AG10803 (cell line): Measurements from ENCODE around the gene PDCD7.

Source experiments
- DNase-seq: peaks from one replicate; pipeline ENCODE4 v3.0.0; 2010; ENCODE audit warnings: low read depth
- H3K4me3 ChIP-seq: 2 replicates; pipeline ENCODE4 v1.5.1; 2011; ENCODE audit warnings: mild to moderate bottlenecking, low read length, control low read depth
- TF ChIP-seq, protein P1 (sequence below): conservative IDR thresholded peaks from 2 replicates; pipeline ENCODE4 v1.5.1; 2011; ENCODE audit warnings: mild to moderate bottlenecking, low read length, control low read depth, inconsistent platforms

Gene PDCD7

DNA sequence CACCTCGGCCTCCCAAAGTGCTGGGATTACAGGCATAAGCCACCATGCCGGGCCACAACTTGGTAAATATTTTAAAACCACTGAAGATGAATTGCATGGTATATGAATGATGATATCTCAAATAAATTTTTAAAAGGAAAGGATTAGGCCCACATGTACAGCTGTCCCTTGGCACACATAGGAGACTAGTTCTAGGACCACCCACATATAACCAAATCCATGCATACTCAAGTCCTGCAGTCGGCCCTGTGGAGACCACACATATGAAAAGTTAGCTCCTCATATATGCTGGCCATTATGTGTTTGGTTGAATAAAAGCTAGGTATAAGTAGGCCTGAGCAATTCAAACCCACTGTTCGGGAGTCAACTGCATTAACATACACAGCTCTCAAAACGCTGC, 40.9 kb upstream of the PDCD7 start:
- H3K4me3 ChIP-seq = no peak overlapping the region
- no peak for DNase-seq
- TF ChIP-seq, protein P1, sequence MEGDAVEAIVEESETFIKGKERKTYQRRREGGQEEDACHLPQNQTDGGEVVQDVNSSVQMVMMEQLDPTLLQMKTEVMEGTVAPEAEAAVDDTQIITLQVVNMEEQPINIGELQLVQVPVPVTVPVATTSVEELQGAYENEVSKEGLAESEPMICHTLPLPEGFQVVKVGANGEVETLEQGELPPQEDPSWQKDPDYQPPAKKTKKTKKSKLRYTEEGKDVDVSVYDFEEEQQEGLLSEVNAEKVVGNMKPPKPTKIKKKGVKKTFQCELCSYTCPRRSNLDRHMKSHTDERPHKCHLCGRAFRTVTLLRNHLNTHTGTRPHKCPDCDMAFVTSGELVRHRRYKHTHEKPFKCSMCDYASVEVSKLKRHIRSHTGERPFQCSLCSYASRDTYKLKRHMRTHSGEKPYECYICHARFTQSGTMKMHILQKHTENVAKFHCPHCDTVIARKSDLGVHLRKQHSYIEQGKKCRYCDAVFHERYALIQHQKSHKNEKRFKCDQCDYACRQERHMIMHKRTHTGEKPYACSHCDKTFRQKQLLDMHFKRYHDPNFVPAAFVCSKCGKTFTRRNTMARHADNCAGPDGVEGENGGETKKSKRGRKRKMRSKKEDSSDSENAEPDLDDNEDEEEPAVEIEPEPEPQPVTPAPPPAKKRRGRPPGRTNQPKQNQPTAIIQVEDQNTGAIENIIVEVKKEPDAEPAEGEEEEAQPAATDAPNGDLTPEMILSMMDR = no peak

DNA sequence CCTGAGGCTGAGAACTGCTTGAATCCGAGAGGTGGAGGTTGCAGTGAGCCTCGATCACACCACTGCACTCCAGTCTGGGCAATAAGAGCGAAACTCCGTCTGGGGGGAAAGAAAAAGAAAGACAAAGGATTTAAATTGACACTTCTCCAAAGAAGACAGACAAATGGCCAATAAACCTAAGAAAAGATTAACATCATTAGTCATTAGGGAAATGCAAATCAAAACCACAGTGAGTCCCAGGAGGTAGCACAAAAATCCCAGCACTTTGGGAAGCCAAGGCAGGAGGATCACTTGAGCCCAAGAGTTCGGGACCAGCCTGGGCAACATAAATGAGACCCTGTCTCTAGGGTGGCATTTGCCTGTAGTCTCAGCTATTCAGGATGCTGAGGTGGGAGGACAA, 38.9 kb upstream of the PDCD7 start:
- H3K4me3 ChIP-seq = no peak overlapping the region
- DNase-seq = no peak
- TF ChIP-seq, protein P1 = no peak

DNA sequence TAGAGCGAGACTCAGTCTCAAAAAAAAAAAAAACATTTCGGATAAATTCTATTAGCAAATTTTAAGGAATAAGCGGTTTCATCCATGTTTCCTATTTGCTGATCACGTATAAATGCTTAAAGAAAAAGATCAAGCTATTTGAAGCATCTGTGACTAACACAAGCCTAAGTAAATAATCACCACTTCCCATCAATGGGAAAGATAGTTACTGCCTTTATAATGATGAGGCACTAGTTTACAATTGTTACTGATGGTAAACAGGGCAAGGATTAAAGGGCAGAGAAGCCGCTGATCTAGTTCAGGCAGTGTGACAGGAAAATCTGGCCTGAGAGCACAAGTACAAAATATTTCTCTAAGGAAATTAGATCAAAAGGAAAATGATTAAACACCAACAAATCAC, 37.8 kb upstream of the PDCD7 start:
- TF ChIP-seq, protein P1 = no peak
- no peak for DNase-seq
- no peak overlapping the region for H3K4me3 ChIP-seq

DNA sequence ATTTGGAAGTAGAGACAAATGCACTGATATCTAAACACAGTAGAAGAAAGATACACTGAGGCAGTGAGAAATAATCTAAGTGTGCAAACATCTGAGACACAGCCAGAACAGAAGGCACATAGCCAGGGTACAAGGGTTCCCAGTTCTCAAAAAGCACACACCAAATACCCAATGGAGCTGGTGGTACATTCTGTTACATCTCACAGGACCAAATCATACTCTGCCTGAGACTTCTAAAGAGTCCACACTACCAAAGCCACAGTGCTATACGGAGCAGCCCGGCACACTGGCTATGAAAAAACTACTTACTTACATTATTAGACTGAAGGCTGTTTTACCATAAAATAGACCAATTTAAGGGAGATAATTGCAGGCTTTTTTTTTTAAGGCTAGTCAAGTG, 32.3 kb upstream of the PDCD7 start:
- TF ChIP-seq, protein P1 = no peak
- H3K4me3 ChIP-seq = no peak overlapping the region
- no peak for DNase-seq

DNA sequence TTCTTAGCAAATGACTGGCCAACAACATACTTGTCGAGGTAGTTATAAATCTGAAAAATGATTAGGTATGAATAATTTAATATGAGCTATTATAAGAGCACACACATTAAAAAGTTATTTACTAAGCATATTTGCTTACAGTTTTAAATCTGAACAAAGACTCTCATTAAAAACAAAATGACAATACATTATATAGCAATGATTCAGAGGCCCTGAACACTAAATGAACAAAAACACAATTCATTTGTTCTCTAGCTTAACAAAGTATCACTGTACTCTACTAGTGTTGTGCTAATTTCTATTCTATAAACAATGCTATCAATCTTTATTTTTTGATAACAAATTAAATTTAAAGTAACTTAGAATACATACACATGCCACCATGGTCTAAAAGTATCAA, 30.5 kb upstream of the PDCD7 start:
- no peak overlapping the region for H3K4me3 ChIP-seq
- DNase-seq = no peak
- TF ChIP-seq, protein P1 = no peak

DNA sequence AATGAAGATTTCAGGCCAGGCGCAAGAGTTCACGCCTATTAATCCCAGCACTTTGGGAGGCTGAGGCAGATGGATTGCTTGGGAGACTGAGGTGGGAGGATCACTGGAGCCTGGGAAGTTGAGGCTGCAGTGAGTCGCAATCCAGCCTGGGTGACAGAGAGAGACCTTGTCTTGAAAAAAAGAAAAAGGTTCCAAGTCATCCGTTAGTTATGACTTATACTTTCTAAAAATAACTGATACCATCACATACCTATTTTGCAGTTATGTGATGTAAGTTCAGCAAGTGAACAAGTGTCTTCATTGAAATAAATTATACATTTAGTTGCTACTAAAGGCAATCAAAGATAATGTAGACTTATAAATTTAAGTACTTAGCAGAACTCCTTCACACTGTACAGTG, 29.4 kb upstream of the PDCD7 start:
- DNase-seq = no peak
- TF ChIP-seq, protein P1 = no peak
- H3K4me3 ChIP-seq = no peak overlapping the region

DNA sequence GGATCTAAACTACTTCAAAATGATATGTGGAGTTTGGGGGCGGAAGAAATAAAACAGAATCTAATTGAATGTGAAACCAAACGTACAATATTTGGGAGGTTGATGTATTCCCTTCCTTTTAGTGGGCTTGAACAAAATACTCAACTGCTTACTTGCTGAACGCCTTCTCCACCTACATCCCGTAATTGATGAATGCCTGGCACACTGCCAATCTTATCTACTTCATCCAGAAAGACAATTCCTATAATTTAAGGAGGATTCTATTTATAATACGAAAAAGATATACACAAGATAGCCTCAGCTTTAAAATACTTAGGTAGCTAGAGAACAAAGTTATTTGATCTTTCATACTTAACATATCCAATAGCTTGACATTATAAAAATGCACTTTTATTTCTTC, 23.1 kb upstream of the PDCD7 start:
- DNase-seq = no peak
- H3K4me3 ChIP-seq = no peak overlapping the region
- TF ChIP-seq, protein P1 = no peak
